Dermis blood vessel endothelial cell (primary cell): ENCODE measurements around the gene HPSE2. TPM values are rescaled to one million over a fixed set of nuclear protein-coding genes. Genes with fewer than 3 reads are reported as not detected.
A peak's percentile ranks its signal among the peaks of the same experiment; 100 is the strongest.
"Not testable (repeated sequence)": the region's sequence is repeated elsewhere in the genome, so short reads cannot be mapped to it uniquely, and the experiment has no call there.

Experiments used
- DNase-seq: peaks from one replicate; pipeline ENCODE4 v3.0.0; 2010
- total RNA-seq: library from RNA; depleted of rRNA; stranded (reverse); fragments of >200 nt; gene quantifications from 2 replicates; pipeline ENCODE4 v1.2.3, GENCODE V29; 2014

Gene HPSE2
- total RNA-seq, 1 donor from 2014 or later, result not detected

DNA sequence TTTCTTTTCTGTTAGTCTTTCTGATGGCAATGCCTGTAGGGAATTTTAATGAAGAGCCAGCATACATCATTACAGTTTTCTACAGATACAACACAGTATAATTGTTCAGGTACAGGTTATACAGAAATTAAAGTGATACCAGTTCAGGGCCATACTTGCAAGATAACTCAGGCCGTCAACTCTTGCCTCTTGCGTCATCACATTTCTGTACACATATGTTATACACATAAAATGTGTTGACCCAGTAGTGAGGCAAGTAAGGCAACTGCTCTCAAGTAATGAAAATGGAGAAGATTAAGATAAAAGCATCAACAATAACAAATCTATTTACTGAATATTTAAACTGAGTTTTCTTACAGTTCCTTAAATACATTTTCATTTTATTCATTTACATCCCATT lies 317.8 kb downstream of the HPSE2 start:
- no peak for DNase-seq

DNA sequence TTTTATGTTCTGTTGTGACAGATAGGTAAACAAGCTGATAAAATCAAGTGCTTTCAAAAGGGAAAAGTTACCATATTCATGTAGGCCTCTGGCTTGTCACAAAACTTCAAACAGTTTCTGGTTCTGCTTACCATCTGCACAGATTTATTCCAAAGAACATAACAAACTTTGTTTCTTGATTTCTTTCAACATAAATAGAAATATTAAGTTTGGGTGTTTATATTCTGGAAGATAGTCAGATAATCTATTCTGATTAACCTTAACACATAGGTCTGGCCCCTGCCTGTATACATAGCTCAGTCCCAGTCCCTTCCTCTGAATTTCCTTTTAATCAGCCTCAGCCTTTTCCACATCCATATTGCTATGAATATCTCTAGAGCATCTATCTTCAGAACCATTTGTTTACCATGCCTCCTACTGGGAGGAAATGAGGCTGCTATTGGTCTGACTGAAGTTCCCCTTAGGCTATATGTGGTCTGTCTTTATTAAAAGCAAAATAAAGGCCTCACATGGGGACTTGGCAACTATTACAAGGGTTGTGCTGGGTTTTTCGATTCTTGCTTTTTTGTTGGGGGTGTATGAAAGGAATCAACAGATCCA lies 319.0 kb downstream of the HPSE2 start:
- DNase-seq, result no peak

DNA sequence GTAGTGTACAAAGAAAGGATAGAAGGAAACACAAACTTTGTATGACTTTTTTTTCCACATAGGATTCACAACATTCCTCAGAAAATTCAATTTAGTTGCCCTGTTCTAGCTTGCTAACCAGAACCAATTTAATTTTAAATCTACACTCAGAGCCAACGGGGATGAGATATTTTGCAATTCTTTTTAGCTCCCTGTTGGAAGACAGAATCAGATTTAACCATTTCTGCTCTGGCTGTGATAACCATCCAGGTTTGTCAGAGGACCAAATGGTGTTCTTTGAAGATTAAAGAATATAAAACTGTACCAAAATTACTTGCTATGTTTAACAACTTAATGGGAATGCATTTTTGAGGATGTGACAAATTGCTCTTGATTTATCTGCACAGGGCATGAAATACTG lies 319.7 kb downstream of the HPSE2 start:
- no peak for DNase-seq

DNA sequence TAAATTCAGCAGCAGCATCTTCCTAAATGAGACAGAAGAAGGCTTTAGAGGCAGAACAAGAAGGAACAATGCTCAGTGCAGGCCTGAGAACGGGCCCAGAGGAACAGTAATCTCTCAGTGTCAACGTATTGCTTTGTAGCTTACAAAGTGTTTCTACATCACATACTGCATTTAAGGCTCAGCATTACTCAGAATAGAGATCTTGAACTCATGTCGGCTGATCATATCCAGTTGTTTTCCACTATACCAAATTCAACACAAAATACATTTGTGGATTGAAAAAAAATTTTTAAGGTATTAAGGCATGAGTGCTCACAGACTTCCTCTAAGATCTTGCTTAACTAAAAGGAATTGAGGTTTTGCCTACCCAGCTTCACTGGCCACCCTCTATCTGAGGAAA lies 325.1 kb downstream of the HPSE2 start:
- DNase-seq, result no peak

DNA sequence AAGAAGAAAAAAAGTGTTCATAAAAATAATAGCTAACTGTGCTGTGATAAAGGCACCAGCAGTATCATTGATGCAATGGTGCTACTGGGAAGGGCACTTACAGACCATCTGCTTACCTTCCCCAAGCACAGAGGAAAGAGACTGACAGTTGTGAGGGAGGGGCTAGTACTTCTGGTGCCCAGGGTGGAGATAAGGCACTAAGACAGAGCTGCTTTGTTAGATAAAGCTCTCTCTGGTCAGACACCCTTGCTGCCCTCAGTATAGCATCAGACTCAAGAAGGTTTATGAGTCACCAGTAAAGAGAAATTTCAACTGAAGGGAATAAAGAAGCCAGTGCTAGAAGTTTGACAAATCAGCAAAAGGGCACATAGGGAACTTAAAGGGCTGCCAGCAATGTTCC lies 325.6 kb downstream of the HPSE2 start:
- no peak for DNase-seq

DNA sequence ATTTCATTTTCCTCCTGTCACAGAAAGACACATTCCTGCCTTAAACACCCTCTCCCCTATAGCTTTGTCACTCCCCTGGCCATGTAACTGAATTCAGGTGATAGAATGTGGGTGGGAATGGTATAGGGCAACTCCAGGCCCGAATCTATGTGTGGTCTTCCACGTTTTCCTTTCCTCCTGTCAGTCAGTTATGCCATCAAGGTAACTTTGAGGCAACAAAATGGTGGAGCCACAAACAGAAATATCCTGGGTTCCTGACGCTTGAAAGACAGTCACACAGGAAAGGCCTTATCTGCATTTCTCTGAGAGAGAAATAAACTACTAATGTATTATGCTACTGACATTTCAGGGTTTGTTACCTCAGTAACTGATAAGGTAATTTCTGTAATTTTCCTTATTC lies 326.8 kb downstream of the HPSE2 start:
- no peak for DNase-seq

DNA sequence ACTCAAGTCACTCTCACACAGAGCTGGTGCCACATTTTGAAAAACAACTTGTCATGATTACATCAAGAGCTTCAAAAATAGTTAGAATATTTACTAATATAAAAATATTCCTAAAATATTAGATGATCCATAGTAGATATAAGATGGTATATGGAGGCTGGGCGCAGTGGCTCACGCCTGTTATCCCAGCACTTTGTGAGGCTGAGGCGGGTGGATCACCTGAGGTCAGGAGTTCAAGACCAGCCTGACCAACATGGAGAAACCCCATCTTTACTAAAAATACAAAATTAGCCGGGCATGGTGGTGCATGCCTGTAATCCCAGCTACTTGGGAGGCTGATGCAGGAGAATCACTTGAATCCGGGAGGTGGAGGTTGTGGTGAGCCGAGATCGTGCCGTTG lies 327.4 kb downstream of the HPSE2 start:
- not testable (repeated sequence) for DNase-seq

DNA sequence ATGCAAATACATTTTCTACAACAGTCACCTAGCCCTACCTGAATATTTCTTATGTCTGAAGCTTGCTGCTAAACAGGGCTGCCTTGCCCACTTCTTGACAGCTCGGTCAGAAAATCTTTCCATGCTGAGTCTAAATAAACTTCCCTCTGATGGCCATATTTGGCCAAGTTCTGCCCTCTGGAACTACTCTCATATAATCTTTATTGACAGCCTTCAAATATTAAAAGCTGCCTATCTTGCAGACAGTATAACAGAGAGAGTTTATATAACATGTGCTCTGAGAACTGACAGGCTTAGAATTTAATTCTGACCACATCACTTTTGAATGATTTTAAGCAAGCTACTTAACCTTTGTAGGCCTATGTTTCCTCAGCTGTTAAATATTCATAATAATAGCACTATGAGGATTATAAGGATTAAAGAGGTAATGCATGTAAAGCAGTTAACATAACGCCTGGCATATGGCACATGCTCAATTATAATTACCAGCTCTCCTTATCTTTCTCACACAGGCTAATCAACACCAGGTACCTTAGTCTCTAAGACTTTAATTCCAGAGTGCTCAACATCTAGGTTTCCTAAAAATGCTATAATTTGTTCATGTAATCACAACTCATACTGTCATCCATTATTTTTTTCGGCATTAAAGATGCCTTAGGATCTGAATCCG lies 334.1 kb downstream of the HPSE2 start:
- DNase-seq, result no peak

DNA sequence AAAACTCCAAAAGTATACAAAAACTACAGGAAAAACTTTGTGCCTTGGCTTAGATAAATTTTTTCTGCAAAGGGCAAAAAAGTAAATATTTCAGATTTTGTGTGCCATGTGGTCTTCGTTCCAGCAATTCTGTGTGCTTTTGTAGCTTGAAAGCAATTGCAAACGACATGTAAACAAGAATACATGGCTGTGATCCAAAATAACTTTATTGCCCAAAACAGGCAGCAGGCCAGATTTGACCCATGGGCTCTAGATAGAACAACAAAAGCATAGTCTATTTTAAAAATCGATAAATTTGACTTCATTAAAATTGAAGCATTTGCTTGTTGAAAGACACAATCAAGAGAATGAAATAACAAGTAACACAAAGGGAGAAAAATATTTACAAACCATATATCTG lies 336.6 kb downstream of the HPSE2 start:
- no peak for DNase-seq

DNA sequence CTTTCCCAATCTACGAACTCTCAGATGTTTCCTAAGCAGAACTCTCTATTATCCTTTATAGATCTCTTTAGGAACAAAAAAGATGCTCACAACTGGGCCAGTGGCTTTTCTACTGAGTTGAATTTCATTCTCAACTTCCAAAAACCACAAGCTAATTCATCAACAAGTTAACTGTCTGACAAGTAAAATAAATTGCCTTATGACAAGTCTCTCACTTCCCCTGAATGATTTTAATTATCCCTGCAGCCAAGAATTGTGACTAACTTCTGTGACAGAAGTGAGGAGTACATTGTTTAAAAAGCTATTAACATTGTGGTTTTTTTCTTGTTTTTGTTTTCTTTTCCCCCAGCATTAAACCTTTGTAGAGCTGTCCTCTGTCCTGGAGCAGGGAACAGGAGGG lies 343.1 kb downstream of the HPSE2 start:
- no peak for DNase-seq

DNA sequence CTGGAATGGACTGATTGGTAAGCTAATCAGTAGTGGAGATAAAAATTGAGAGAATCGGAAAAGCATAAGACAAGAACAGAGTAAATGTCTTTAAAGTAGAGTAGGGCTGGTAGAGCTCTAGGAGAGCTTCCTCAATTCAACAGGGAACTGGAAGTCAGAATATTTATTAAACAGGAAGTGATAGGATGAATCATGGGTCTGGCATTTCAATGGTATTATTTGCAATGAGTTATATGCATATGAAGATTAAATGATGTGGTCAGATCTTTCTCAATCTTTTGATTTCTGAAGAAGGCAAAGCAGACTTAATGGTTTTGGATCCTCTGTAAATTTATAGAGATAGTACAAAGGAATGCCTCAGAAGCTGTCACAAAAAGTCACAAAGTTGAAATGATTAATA lies 349.0 kb downstream of the HPSE2 start:
- DNase-seq, result peak; percentile 5

DNA sequence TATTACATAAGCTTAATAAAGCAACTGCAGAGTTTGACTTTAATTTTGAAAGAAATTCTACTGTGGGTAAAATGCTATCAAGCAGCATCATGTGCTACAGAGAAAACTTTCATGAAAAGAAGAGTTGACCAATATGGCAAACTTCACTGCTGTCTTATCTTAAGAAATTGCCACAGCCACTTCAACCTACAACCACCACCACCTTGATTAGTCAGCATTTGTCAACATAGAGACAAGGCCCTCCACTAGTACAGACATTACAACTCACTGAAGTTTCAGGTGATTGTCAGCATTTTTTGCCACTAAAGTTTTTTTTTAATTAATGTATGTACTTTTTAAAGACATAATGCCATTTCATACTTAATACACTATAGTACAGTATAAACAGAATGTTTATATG lies 350.3 kb downstream of the HPSE2 start:
- DNase-seq, result no peak

DNA sequence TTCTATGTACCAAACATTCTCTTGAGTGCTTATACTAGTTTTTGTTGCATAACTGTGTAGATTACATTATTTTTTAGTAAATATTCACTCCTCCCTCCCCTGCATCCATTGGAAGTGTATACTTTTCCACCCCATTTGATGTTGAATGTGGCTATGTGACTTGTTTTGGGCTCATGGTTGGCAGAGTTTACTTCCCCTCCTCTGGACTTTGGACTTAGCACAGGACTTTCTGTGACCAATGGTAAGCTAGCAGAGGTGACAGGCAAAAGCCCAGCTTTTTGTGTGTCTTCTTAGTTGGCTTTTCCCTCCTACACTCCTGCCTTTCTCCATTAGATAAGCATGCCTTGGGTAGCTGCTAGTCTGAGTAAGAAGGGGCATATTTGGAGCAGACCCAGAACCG lies 353.9 kb downstream of the HPSE2 start:
- DNase-seq, result no peak

DNA sequence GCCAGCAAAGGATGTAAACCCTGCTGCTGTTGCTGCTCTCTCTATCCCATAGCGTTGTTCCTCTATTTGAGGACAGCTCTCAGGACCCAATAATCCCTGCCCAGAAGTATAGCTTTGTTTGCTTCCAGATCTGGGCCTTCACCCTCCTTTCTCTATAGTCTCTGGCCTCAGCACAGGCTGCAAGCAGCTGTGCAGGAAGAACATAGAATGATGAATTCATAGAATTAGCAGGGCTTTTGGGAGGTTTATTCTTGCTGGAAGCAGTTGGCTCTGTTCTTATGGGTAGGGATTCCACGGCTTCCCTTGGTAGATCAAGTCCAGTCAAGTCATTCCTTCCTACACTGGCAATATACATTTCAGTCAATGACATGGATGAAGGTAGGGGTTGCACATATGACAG lies 354.7 kb downstream of the HPSE2 start:
- no peak for DNase-seq

DNA sequence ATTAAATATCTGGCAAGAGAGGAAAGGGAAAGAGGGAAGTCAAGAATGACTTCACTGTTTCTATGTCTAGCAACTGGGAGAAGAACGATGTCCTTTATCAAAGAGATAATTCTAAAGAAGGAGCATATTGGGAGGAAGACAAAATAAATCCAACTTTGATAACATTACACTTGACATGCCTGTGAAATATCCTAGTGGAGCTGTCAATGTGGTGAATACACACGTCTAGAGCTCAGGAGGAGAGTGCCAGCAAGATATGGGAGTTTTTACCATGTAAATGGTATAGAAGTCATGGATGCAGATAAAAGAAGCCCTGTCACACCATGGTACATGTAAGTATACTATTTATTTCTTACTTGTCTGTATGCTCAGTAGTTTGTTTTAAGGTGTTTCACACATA lies 356.7 kb downstream of the HPSE2 start:
- DNase-seq, result no peak

DNA sequence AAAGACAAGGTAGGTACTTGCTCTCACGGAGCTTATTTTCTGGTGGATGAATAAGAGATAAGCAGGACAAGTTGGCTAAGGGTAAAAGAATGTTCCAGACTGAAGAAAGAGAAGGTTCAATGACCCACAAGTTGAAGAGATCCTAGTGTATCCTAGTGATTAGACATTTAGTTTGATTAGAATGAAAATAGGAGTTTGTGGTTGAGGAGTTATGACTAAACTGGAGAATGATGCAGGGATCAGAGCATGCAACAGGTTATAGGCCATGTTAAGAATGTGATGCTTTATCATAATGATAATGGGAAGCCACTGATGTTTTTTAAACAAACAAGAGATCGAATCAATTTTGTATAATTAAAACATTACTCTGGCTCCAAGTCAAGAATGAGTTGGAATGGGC lies 357.2 kb downstream of the HPSE2 start:
- no peak for DNase-seq

DNA sequence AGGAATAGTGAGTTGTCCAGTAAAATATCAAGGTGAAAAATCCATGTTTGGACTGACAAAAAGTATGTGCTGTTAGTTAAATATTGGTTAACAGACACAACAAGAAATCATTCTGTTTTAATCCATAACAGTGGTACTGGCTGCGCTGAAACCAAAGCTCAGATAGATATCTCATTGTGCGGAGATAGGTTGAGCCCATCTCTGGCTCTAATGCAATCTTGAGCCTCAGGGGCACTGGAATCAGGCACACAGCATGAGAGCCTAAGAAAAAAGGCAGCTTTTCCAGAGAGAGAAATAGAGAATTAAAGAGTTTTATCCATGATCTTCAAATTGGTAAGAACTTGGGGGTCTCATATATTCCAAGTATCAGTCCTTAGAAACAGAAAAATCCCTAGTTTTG lies 373.7 kb downstream of the HPSE2 start:
- DNase-seq, result no peak

DNA sequence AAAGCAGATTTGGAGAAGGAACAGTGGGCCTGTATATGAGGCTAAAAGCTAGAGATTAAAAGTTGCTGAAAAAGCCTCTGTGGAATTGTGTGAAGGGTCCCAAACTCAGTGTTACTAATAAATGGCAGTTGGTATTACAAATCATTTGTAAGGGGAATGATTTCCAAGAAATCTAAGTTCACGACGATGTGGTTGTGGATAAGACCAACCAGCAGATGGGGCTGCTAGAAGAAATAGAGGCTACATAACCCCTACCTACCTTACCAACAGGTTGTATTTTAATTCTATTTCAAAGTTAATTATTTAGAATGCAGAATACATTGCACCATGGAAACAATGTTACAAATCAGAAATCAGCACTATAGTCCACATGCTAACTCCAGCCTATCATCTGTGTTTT lies 377.1 kb downstream of the HPSE2 start:
- no peak for DNase-seq

DNA sequence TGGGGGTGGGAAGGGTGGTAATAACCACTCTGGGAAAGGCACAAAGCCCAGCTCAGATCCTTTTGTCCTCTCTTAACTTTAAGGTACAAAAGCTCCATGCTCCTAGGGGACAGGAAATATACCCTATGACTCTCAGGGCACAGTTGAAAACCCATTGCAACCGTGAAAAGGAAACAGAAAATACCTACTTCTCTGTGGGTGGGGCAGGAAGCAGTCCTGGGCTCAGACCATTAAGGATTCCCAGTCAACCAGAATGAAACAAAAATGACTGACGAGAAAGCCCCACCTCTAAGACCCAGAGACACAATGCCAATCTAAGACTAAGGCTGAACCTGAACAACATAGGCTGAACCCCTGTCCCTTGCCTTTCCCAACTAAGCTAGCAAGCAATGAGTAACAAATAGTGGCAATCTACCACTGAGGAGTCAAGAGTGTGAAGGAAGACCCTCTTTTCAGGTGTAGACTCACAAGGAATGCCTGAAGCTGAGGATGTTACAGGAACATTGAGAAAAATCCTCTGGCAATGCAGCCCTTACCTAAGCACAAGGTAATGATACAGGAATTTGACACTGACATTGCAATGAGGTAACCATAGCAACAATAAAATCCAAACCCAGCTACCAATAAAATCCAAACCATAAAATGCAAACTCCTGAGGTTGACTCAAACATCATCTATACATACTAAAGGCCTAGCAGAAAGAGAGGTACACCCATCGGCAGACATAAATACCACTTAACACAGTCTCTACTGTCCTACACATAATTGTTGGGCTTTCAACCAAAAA lies 380.1 kb downstream of the HPSE2 start:
- no peak for DNase-seq

DNA sequence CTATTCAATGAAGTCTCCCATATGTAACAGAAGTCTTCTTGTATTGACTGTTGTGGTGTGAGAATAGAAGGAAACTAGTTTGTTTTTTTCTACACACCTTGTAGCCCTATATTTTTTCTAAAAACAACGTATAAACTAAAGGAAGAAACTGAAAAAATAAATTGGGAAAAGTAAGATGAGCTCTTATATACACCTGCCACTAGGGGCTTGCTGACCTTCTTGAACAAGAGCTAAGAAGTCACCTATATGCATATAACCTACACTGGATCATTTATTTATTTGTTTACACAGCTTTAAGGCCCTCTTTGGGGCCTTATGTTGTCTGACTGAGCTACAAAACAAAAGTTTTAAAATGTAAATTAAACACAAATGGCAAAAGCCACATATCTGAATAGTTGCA lies 383.0 kb downstream of the HPSE2 start:
- DNase-seq, result no peak

DNA sequence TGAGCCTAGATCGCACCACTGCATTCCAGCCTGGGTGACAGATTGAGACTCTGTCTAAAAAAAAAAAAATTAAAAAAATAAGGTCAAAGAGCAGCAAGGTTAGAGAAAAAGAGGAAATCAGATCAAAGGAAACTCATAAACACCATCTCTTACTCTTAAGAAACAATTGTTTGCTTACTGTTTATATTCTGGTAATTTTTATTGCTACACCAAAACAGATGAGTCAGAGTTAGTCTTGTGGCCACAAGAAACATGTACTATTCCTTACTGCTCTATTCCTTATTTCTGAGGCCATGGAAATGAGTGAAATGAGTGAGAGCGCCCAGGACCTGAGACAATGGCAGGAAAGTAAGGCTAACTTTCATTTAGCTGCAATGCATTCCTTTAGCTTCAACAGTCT lies 387.3 kb downstream of the HPSE2 start:
- DNase-seq, result no peak

DNA sequence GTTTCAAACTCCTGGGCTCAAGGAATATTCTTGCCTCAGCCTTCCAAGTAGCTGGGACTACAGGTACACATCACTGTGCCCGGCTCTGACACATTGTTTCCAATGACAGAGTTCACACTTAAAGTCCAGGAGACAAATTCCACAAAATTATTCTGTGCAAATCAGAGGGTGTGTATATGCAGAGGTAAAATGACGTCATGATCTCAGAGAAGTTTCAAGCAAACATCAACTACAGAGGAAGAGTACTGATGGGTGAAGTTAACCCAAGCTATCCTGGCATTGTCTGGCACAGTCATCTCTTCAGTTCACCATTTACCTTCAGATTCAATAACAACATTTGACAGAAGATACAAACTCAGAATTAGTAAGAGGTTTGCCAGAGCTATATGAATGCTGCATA lies 388.9 kb downstream of the HPSE2 start:
- no peak for DNase-seq

DNA sequence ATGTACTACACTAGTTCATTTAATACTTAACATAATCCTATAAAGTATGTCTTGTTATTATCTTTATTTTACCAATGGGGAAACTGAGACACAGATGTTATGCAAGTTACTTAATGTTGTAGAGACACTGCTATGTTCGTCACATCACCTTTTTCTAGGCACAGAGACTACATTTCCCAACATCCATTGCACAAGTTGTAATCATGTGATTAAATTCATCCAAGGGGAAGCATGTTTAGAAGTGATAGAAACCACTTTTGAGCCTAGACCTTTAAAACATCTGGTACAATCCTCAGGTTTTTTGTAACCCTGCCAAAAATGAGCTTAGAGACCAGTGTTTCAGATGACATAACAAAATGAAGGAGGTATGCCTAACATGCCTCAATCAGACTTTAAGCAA lies 402.1 kb downstream of the HPSE2 start:
- no peak for DNase-seq

DNA sequence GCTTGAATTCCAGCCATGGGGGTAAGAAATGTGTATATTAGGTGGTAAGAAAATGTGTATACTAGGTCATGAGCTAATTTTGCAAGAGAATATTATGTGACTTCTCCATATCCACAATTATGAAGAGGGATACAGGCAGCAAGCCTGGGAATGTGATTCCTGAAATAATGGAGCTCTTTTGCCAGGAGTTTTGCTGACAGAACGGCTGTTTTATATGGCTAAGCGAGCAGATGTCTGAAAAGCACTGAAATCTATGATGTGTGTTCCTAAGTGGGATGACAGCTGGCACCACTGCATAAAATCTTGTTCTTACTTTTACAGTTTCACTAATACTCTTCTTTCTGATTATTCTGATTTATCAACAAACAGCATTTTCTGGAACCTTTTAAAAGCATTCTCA lies 402.9 kb downstream of the HPSE2 start:
- no peak for DNase-seq
